Esophagus squamous epithelium (tissue), 4 donors: ENCODE results near the gene RALGPS2.
A peak's percentile ranks its signal among the peaks of the same experiment; 100 is the strongest.

Experiments
- CTCF ChIP-seq, 6 experiments: fragments of 450-650 bp in 4 of 6; fragments of 200-600 bp in 2 of 6; sonication (generic) in 2 of 6; IDR thresholded peaks; one replicate each; pipeline ENCODE4 v1.5.1; 2016 to 2019; ENCODE audit warnings: antibody characterized with exemption in 6 of 6, mild to moderate bottlenecking in 4 of 6, moderate library complexity in 4 of 6
- POLR2A ChIP-seq, 4 donors: fragments of 450-650 bp; IDR thresholded peaks; one replicate each; pipeline ENCODE4 v1.6.1; 2017; ENCODE audit warnings: antibody characterized with exemption in 4 of 4, mild to moderate bottlenecking in 4 of 4, moderate library complexity in 3 of 4

GRCh38 chr1:178733972-178734371 is 8.9 kb downstream of the RALGPS2 start:
- TF ChIP-seq CTCF (IDR thresholded peaks at IDR 0.05) (peak in 3 of 6 experiments; percentile 13 to 32 (median 21)), POLR2A (IDR thresholded peaks at IDR 0.05) (no peak)
